HG03045 (cell line): ENCODE results near the gene MRPS35.
"Not testable (repeated sequence)": the region's sequence is repeated elsewhere in the genome, so short reads cannot be mapped to it uniquely, and the experiment has no call there.

Experiments
- ATAC-seq: cut with Tn5 transposase; IDR thresholded peaks from one replicate; pipeline ENCODE4 v1.9.1; 2021; ENCODE audit warnings: mild to moderate bottlenecking, moderate library complexity; ENCODE audit not compliant: unreplicated experiment

Gene MRPS35

GRCh38 chr12:27707216-27707615 is 3.4 kb upstream of the MRPS35 start:
- no peak for ATAC-seq

- no peak for ATAC-seq
Observed at GRCh38 chr12:27709212-27709931, 1.3 kb upstream of the MRPS35 start.

GRCh38 chr12:27709932-27710591 is 570 bp upstream of the MRPS35 start:
- peak; percentile 39 for ATAC-seq

GRCh38 chr12:27711317-27711682 is 668 bp downstream of the MRPS35 start:
- no peak for ATAC-seq

GRCh38 chr12:27711967-27712366 is 1.3 kb downstream of the MRPS35 start:
- no peak for ATAC-seq

- ATAC-seq = no peak
Observed at GRCh38 chr12:27723212-27723611, 12.6 kb downstream of the MRPS35 start.

- no peak for ATAC-seq
Observed at GRCh38 chr12:27730097-27730588, 19.5 kb downstream of the MRPS35 start.

GRCh38 chr12:27732281-27732680 is 21.6 kb downstream of the MRPS35 start:
- ATAC-seq = no peak

GRCh38 chr12:27733052-27733656 is 22.5 kb downstream of the MRPS35 start:
- no peak for ATAC-seq

- no peak for ATAC-seq
Observed at GRCh38 chr12:27733791-27734190, 23.2 kb downstream of the MRPS35 start.

GRCh38 chr12:27734321-27734720 is 23.7 kb downstream of the MRPS35 start:
- not testable (repeated sequence) for ATAC-seq

- no peak for ATAC-seq
Observed at GRCh38 chr12:27743601-27744000, 33.0 kb downstream of the MRPS35 start.

- ATAC-seq = not testable (repeated sequence)
Observed at GRCh38 chr12:27745734-27746133, 35.1 kb downstream of the MRPS35 start.

- no peak for ATAC-seq
Observed at GRCh38 chr12:27747111-27747820, 36.6 kb downstream of the MRPS35 start.

- no peak for ATAC-seq
Observed at GRCh38 chr12:27751386-27752047, 40.9 kb downstream of the MRPS35 start.

- no peak for ATAC-seq
Observed at GRCh38 chr12:27754795-27755194, 44.2 kb downstream of the MRPS35 start.

GRCh38 chr12:27756670-27757195 is 46.1 kb downstream of the MRPS35 start:
- ATAC-seq = no peak

GRCh38 chr12:27762757-27763156 is 52.1 kb downstream of the MRPS35 start:
- ATAC-seq = no peak

GRCh38 chr12:27766587-27766986 is 56.0 kb downstream of the MRPS35 start:
- ATAC-seq = peak; percentile 70

- no peak for ATAC-seq
Observed at GRCh38 chr12:27769142-27769673, 58.6 kb downstream of the MRPS35 start.
